Kidney (tissue), 14 donors: Measurements from ENCODE around the gene CD300A. TPM values are rescaled to one million over a fixed set of nuclear protein-coding genes. Genes with fewer than 3 reads are reported as not detected.
A peak's percentile ranks its signal among the peaks of the same experiment; 100 is the strongest.

Source experiments
- DNase-seq, 5 donors: peaks; one replicate each; pipeline ENCODE4 v3.0.0-alpha.2; 2013 to 2020
- FAIRE-seq: peaks from 2 replicates; lab custom pipeline; 2012; peaks lifted over from hg19 to GRCh38; lab: Jason Lieb, UNC
- H3K27ac ChIP-seq, 2 donors: one replicate each; pipeline ENCODE4 v1.7.0; 2013; ENCODE audit warnings: low read depth in 2 of 2, low read length in 2 of 2, inconsistent platforms in 1 of 2
- H3K27me3 ChIP-seq: one replicate; pipeline ENCODE4 v1.7.1; 2013; ENCODE audit warnings: low read length, inconsistent platforms; ENCODE audit not compliant: control insufficient read depth, insufficient read depth
- H3K36me3 ChIP-seq, 3 donors: one replicate each; pipeline versions ENCODE4 v1.7.0 to v1.7.1; 2013; ENCODE audit warnings: low read length in 3 of 3, control low read depth in 1 of 3, inconsistent platforms in 1 of 3; ENCODE audit not compliant: insufficient read depth in 3 of 3, control insufficient read depth in 2 of 3
- H3K4me1 ChIP-seq, 3 donors: one replicate each; pipeline versions ENCODE4 v1.7.0 to v1.7.1; 2013; ENCODE audit warnings: low read length in 3 of 3, inconsistent platforms in 1 of 3, low read depth in 1 of 3; ENCODE audit not compliant: control insufficient read depth in 2 of 3, insufficient read depth in 2 of 3
- H3K4me3 ChIP-seq, 3 donors: one replicate each; pipeline versions ENCODE4 v1.7.0 to v1.8.1; 2013; ENCODE audit warnings: low read length in 3 of 3, control low read depth in 1 of 3, inconsistent platforms in 1 of 3
- H3K9ac ChIP-seq, 3 donors: one replicate each; pipeline versions ENCODE4 v1.7.0 to v1.7.1; 2013; ENCODE audit warnings: low read length in 3 of 3, control low read depth in 1 of 3, inconsistent platforms in 1 of 3
- H3K9me3 ChIP-seq, 3 donors: one replicate each; pipeline versions ENCODE4 v1.7.0 to v1.7.1; 2013; ENCODE audit warnings: low read length in 3 of 3, control low read depth in 1 of 3, inconsistent platforms in 1 of 3; ENCODE audit not compliant: control insufficient read depth in 2 of 3, insufficient read depth in 1 of 3
- CTCF ChIP-seq: IDR thresholded peaks from 3 replicates; pipeline ENCODE4 v1.5.1; 2012; ENCODE audit warnings: mild to moderate bottlenecking, moderate library complexity, borderline replicate concordance; ENCODE audit not compliant: insufficient read depth; ENCODE audit errors: extremely low read depth
- intact Hi-C: fragments of 100-400 bp; cut with DNase I; formaldehyde crosslinking; loops from one replicate; pipeline ENCODE4 v1.11.1; 2022
- polyA plus RNA-seq: library from polyadenylated mRNA; stranded (reverse); fragments of 350-450 nt; fragmentation: Illumina TruSeq; extraction: RNeasy Lipid Tissue Mini Kit (QIAGEN cat#74804); gene quantifications from one replicate; pipeline ENCODE4 v1.2.3, GENCODE V29; 2014; ENCODE audit warnings: low read depth, low replicate concordance; ENCODE audit not compliant: insufficient read depth
- total RNA-seq: library from RNA; stranded (reverse); fragmentation: NEBNext Ultra II Directional; extraction: Animal tissue kit (Norgen Biotek cat#: 25700); gene quantifications from one replicate; pipeline ENCODE4 v1.2.1, GENCODE V29; 2021
- donor health status: control.
- donor health status: control.
- donor health status: control.
- donor health status: control.
- donor health status: control.
- donor health status: DM: yes; HTN: yes; CAD: no.
- donor health status: Normal renal cell carcinoma (clear cell type).

The CD300A gene
- total and polyA plus RNA-seq, 2 donors from 2014 or later = 3.1 to 8.2 TPM

- Histone ChIP-seq H3K9me3 (no peaks in the 10 kb centered on the region), H3K9ac (peak overlapping the region in 2 of 3 donors; percentile 26 to 35), H3K4me1 (peaks cover 3 to 34% (median 29%) of the 10 kb centered on the region in 3 donors), H3K27me3 (no peaks in the 10 kb centered on the region), H3K4me3 (peak overlapping the region in 1 of 3 donors; percentile 46), H3K36me3 (no peaks in the 10 kb centered on the region), H3K27ac (peak overlapping the region; percentile 89 to 90)
- intact Hi-C loops = no loop called here
- TF ChIP-seq CTCF = no peak
- DNase-seq = peak in 3 of 5 donors; percentile 42 to 65 (median 56)
- no peak for FAIRE-seq
Observed at GRCh38 chr17:74426551-74427047, 39.8 kb upstream of the CD300A start.

- Histone ChIP-seq H3K4me1 (peaks cover 3 to 34% (median 30%) of the 10 kb centered on the region in 3 donors), H3K27ac (peak overlapping the region; percentile 89 to 90), H3K36me3 (no peaks in the 10 kb centered on the region), H3K9me3 (no peaks in the 10 kb centered on the region), H3K4me3 (peak overlapping the region in 1 of 3 donors; percentile 46), H3K27me3 (no peaks in the 10 kb centered on the region), H3K9ac (peak overlapping the region in 2 of 3 donors; percentile 27 to 35)
- no peak for TF ChIP-seq CTCF
- FAIRE-seq (no peak), DNase-seq (peak; percentile 92 to 95 (median 93))
- intact Hi-C loops = no loop called here
Observed at GRCh38 chr17:74427048-74427762, 39.2 kb upstream of the CD300A start.

GRCh38 chr17:74427763-74428153 is 38.7 kb upstream of the CD300A start:
- peak overlapping the region; percentile 88 to 89 for H3K27ac ChIP-seq
- no peak overlapping the region for H3K4me3 ChIP-seq
- TF ChIP-seq CTCF = no peak
- intact Hi-C loops = no loop called here
- FAIRE-seq (no peak), DNase-seq (no peak)
- no peaks in the 10 kb centered on the region for H3K36me3 ChIP-seq
- peak overlapping the region in 2 of 3 donors; percentile 27 to 35 for H3K9ac ChIP-seq
- peaks cover 3 to 34% (median 30%) of the 10 kb centered on the region in 3 donors for H3K4me1 ChIP-seq
- no peaks in the 10 kb centered on the region for H3K27me3 ChIP-seq
- no peaks in the 10 kb centered on the region for H3K9me3 ChIP-seq
